GM19023 (cell line): Measurements from ENCODE around the gene STK38L.
"Not testable (repeated sequence)": the region's sequence is repeated elsewhere in the genome, so short reads cannot be mapped to it uniquely, and the experiment has no call there.

Experiments
- ATAC-seq: cut with Tn5 transposase; IDR thresholded peaks from one replicate; pipeline ENCODE4 v1.9.1; 2021; ENCODE audit warnings: mild to moderate bottlenecking, moderate library complexity; ENCODE audit not compliant: unreplicated experiment

STK38L gene

DNA sequence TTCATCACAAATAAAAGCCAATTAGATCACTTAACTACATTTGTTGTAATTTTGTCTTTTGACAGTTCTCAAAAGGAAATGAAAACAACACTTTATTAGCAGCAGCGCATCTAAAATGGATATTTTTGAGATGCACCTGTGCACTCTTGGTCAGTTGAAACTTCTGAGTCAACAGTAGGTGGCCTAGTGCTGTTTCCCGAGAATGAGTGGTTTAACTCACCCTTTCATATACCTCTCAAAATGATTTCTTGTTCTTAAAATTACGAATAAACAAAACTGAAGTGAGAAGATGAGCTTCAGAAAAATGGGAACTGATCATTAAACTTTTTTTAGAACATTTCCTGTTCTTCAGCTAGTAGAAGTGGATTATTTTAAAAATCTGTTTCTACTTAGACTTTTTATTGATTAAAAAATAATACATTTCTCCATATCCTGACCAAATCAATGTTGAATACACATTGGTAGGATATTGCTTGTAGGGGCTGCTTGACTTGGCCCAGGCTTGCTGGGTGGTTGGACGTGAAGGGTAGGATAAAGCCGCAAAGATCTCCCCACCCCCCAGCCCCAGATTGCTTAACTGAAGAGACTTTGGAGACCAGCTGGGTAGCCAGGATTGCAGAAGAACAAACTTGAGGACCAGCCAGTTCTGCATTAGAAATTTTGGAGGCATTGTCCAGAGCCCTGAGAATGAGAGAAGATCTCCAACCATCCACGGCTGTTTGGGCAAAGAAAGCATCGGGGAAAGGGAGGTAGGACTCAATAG, 22.3 kb upstream of the STK38L start:
- ATAC-seq: peak; percentile 67

- ATAC-seq: no peak
Observed at GRCh38 chr12:27226407-27226929, 17.6 kb upstream of the STK38L start.

GRCh38 chr12:27229367-27229766, 14.7 kb upstream of the STK38L start:
- no peak for ATAC-seq

DNA sequence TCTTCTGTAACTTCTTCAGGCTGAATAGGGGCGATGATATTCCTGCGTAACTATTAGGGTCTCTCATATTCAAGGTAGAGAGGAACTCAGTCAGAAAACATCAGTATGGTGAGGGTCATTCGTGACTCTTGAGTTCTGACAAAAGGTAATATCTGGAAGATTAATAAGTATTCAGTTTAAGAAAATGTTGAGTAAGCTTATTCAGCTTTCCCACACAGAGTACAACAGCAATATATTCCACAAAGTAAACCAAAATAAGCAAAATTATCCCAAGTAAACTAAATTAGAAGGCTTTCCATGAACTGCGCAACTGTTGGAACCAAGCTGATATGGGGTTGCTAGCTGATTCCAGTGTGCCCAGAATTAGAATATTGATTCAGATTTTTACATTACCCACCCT, 12.7 kb upstream of the STK38L start:
- ATAC-seq: not testable (repeated sequence)

GRCh38 chr12:27233814-27234213, 10.3 kb upstream of the STK38L start:
- no peak for ATAC-seq

DNA sequence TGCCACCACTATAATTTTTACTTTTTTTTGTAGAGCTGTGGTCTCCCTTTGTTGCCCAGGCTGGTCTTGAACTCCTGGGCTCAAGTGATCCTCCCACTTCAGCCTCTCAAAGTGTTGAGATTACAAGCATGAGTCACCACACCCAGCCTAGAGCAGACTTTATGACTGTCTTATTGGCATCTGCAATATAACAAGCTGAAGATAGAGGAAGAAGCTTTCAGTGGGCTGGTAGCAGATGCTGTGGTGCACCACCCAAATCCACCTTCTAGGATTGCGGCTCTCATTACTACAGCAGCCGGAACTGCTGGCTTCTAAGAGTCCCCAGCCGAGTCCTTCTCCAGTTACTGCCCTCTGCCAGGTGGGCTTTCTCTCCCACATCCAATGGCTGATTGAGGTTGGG, 7.6 kb upstream of the STK38L start:
- ATAC-seq: no peak

GRCh38 chr12:27237790-27238771, 6.0 kb upstream of the STK38L start:
- ATAC-seq: peak; percentile 60

- no peak for ATAC-seq
Observed at GRCh38 chr12:27243006-27243405, 1.1 kb upstream of the STK38L start.

GRCh38 chr12:27244689-27245488, 803 bp downstream of the STK38L start:
- no peak for ATAC-seq

GRCh38 chr12:27246141-27246540, 2.1 kb downstream of the STK38L start:
- no peak for ATAC-seq

GRCh38 chr12:27246774-27247173, 2.7 kb downstream of the STK38L start:
- no peak for ATAC-seq

DNA sequence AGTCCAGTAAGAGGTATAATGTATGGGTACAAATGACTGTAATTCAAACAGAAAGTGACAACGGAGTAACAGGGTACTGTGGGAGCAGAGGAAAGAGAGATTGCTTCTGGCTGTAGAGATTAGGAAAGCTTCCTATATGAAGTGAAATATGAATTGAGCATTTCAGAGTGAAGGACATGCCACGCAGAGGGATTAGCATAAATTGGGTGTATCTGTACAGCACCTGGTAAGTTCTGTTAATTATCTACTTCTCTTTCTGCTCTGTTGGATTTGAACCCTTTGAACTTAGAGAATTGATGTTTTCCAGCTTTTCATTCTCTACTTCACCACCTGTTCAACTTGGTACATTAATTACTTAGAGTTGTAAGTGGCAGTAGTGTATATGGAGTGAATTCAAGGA, 8.8 kb downstream of the STK38L start:
- no peak for ATAC-seq

- ATAC-seq: no peak
Observed at GRCh38 chr12:27253347-27253746, 9.3 kb downstream of the STK38L start.

GRCh38 chr12:27255806-27256205, 11.7 kb downstream of the STK38L start:
- no peak for ATAC-seq

GRCh38 chr12:27257104-27257843, 13.2 kb downstream of the STK38L start:
- ATAC-seq: no peak

DNA sequence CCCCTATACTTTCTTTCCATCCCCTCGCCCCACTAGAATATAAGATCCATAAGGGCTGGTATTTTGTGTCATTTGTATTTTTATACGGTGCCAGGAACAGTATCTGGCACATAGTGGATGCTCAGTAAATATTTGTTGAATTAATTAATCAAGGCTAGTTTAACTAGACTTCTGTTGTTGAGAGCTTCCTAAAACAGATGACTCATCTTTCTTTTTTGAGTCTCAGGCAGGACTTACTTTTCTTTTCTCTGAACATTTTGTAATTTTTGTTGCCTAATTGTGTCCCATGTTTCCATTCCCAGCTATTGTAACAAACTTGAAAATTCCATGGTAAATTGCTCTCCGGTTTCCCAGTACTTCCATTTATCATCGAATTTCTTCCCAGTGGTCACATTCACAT, 16.7 kb downstream of the STK38L start:
- no peak for ATAC-seq

DNA sequence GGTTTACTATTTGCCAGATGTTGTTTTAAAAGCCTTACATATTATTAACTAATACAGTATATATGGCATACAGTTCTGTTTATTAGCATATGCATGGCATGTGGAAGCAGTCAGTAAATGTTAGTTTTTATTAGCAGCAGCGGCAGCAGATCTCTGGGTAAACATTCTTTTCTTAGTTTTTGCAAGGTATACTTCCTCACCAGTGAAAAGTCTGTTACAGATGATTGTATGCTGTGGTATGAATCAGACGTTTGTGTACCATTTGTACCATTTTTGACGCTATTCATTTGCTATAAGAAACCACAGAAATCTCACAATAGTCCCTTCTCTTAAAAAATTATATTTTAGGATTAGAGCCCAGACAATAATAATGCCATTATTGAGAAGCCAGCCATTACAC, 17.8 kb downstream of the STK38L start:
- no peak for ATAC-seq

GRCh38 chr12:27270148-27270547, 26.1 kb downstream of the STK38L start:
- ATAC-seq: no peak

- no peak for ATAC-seq
Observed at GRCh38 chr12:27271206-27271605, 27.1 kb downstream of the STK38L start.

GRCh38 chr12:27272373-27273028, 28.4 kb downstream of the STK38L start:
- no peak for ATAC-seq
